Measurements from ENCODE around the gene C12orf57.

The C12orf57 gene

GRCh38 chr12:6982532-6982931 lies 38.7 kb downstream of the C12orf57 start:
- in situ Hi-C loops (cut with MboI; ENCODE audit: low sequenced_read_pairs), result no loop called here

GRCh38 chr12:6987956-6988553 lies 44.2 kb downstream of the C12orf57 start:
- in situ Hi-C loops (cut with MboI; ENCODE audit: low sequenced_read_pairs), result no loop called here
